Breast epithelium (tissue), 4 donors: Measurements from ENCODE around the gene HRH2. TPM values are rescaled to one million over a fixed set of nuclear protein-coding genes. Genes with fewer than 3 reads are reported as not detected.

Experiments
- DNase-seq, 2 donors: peaks; one replicate each; pipeline ENCODE4 v3.0.0-alpha.2; 2019; ENCODE audit warnings: low spot score in 2 of 2
- H3K27ac ChIP-seq, 2 donors: fragments of 200-600 bp; sonication (generic) in 1 of 2; one replicate each; pipeline ENCODE4 v1.5.1; 2016 to 2019; ENCODE audit warnings: mild to moderate bottlenecking in 1 of 2
- H3K27me3 ChIP-seq, 2 donors: fragments of 200-600 bp; sonication (generic) in 1 of 2; one replicate each; pipeline versions ENCODE4 v1.5.1 to v1.6.0; 2017 to 2019; ENCODE audit warnings: control low read depth in 1 of 2, mild to moderate bottlenecking in 1 of 2
- H3K36me3 ChIP-seq: fragments of 200-600 bp; one replicate; pipeline ENCODE4 v1.5.1; 2019
- H3K4me1 ChIP-seq, 2 donors: fragments of 200-600 bp; sonication (generic); one replicate each; pipeline ENCODE4 v1.5.1; 2016 to 2019; ENCODE audit warnings: control low read depth in 1 of 2
- H3K4me3 ChIP-seq, 3 donors: fragments of 200-600 bp; sonication (generic); 1 replicate in 2 of 3; 2 replicates in 1 of 3; pipeline ENCODE4 v1.5.1; 2016 to 2019; ENCODE audit warnings: mild to moderate bottlenecking in 3 of 3, moderate library complexity in 2 of 3
- H3K9me3 ChIP-seq, 2 donors: fragments of 200-600 bp; sonication (generic) in 1 of 2; one replicate each; pipeline ENCODE4 v1.5.1; 2016 to 2019; ENCODE audit warnings: control low read depth in 1 of 2
- CTCF ChIP-seq, 3 donors: fragments of 450-650 bp; IDR thresholded peaks; one replicate each; pipeline ENCODE4 v1.5.1; 2016 to 2017; ENCODE audit warnings: antibody characterized with exemption in 3 of 3, mild to moderate bottlenecking in 3 of 3, moderate library complexity in 3 of 3
- POLR2A ChIP-seq: fragments of 450-650 bp; IDR thresholded peaks from one replicate; pipeline ENCODE4 v1.6.1; 2016; ENCODE audit warnings: antibody characterized with exemption, mild to moderate bottlenecking, moderate library complexity
- POLR2AphosphoS5 ChIP-seq, 3 donors: sonication (generic); formaldehyde crosslinking; IDR thresholded peaks; one replicate each; pipeline ENCODE4 v1.6.1; 2017; ENCODE audit warnings: antibody characterized with exemption in 3 of 3
- intact Hi-C: fragments of 100-400 bp; cut with DNase I; formaldehyde crosslinking; loops from one replicate; pipeline ENCODE4 v1.15.1; 2023; ENCODE audit warnings: low total_unique reads
- total RNA-seq, 3 donors: library from RNA; depleted of rRNA; stranded (reverse); fragments of >200 nt; gene quantifications; one replicate each; pipeline ENCODE4 v1.1.0, GENCODE V29; 2016

Gene HRH2
- total RNA-seq, 3 donors from 2014 or later, result 0.73 to 5.0 (median 2.0) TPM

DNA sequence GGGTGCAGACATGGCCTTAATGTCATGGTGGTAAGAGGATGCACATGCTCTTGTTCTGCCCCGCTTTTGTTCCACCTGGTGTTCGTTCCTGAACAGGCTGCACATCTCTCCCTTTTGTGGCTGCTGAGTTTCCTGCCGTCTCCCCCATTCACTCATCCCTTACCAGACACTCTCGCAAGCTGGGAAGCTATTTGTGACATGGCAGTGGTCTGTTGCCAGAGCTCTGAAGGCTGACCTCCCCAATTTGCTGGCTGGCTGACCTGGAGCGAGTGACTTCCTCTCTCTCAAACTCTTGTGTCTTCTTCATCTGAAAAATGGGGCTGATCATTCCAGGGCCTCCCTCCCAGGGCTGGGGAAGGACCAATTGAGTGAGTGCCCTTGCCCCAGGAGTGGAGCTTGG is 35.9 kb downstream of the HRH2 start:
- Histone ChIP-seq H3K9me3 (no peaks in the 10 kb centered on the region), H3K4me3 (no peak overlapping the region), H3K4me1 (no peaks in the 10 kb centered on the region), H3K27me3 (peaks cover 0 to 8% of the 10 kb centered on the region in 2 donors), H3K36me3 (no peaks in the 10 kb centered on the region), H3K27ac (no peak overlapping the region)
- intact Hi-C loops, result no loop called here
- TF ChIP-seq POLR2AphosphoS5 (IDR thresholded peaks at IDR 0.05) (no peak), POLR2A (no peak)
- no peak for DNase-seq

DNA sequence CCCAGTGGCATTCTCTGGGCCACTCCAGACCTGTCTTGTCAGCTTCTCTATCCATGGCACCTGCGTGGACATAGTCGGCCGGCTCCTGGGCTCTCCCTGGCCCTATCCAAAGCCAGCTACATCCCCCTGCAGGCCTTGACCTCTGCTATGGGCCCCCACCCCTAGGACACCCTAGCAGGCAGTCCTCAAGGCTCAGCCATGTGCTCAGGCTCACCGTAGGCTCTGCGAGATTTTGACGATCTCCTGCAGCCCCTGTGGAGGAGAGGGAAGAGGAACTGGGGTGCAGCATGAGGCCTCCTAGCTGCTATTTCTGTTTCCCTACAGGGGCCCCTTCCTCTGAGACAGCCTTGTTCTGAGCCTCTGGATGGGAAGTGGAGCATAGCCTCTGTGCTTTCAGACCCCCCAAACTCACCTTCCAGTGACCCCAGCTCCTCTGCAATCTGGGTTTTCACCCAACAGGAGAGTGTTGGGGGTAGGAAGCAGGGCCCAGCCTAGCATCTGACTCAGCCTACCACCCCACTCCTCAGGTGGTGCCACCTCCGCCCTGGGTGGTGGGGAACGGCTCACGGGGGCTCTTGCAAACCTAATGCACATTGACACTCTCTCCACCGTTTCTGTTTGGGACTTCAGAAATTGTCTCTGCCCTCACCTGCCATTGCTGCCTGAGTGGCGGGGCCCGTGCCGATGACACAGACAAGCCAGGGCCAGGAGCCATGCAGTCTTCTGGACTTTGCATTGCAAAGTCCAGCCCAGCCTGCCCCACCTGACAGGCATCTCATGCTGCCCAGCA is 36.7 kb downstream of the HRH2 start:
- no peak for TF ChIP-seq POLR2A
- TF ChIP-seq CTCF (IDR thresholded peaks at IDR 0.05), result no peak
- TF ChIP-seq POLR2AphosphoS5 (IDR thresholded peaks at IDR 0.05), result no peak
- DNase-seq, result no peak

GRCh38 chr5:175695161-175696126 is 37.6 kb downstream of the HRH2 start:
- DNase-seq, result no peak
- Histone ChIP-seq H3K4me1 (no peaks in the 10 kb centered on the region), H3K36me3 (no peaks in the 10 kb centered on the region), H3K27ac (no peak overlapping the region), H3K4me3 (no peak overlapping the region), H3K27me3 (peaks cover 0 to 8% of the 10 kb centered on the region in 2 donors), H3K9me3 (no peaks in the 10 kb centered on the region)
- intact Hi-C loops, result no loop called here
- TF ChIP-seq CTCF (IDR thresholded peaks at IDR 0.05), result no peak
- no peak for TF ChIP-seq POLR2A
- no peak for TF ChIP-seq POLR2AphosphoS5 (IDR thresholded peaks at IDR 0.05)

More for the DNA sequence above, 36.7 kb downstream of the HRH2 start:
- H3K36me3 ChIP-seq, result no peaks in the 10 kb centered on the region
- H3K27me3 ChIP-seq, result peaks cover 0 to 8% of the 10 kb centered on the region in 2 donors
- intact Hi-C loops, result no loop called here
- H3K4me3 ChIP-seq, result no peak overlapping the region
- no peaks in the 10 kb centered on the region for H3K9me3 ChIP-seq
- H3K4me1 ChIP-seq, result no peaks in the 10 kb centered on the region
- H3K27ac ChIP-seq, result no peak overlapping the region

- Histone ChIP-seq H3K27ac (no peak overlapping the region), H3K4me1 (no peaks in the 10 kb centered on the region), H3K36me3 (no peaks in the 10 kb centered on the region), H3K4me3 (no peak overlapping the region), H3K9me3 (no peaks in the 10 kb centered on the region), H3K27me3 (peaks cover 0 to 6% of the 10 kb centered on the region in 2 donors)
- peak in 1 of 2 donors; percentile 36 for DNase-seq
- TF ChIP-seq CTCF (IDR thresholded peaks at IDR 0.05) (peak in 1 of 3 donors; percentile 16), POLR2A (no peak)
- intact Hi-C loops, result no loop called here
Observed at GRCh38 chr5:175696139-175696854, 38.4 kb downstream of the HRH2 start.

DNA sequence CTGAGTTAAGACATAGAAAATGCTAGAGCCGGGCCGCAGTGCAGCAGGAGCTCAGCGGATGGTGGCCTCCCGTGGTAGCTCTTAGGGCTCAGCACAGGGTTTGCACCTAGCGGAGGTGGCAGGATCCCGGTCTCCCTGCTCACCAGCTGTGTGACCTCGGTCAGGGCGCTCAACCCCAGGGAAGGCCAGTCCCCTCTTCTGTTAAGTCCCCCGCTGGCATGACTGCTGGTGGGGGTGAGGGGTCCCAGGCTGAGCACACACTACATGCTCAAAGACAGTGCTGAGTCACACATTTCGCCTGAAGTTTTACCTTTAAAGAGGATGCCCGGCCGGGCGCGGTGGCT is 39.0 kb downstream of the HRH2 start:
- no peak for DNase-seq
- Histone ChIP-seq H3K36me3 (no peaks in the 10 kb centered on the region), H3K4me1 (no peaks in the 10 kb centered on the region), H3K9me3 (no peaks in the 10 kb centered on the region), H3K27me3 (peaks cover 0 to 3% of the 10 kb centered on the region in 2 donors), H3K27ac (no peak overlapping the region), H3K4me3 (no peak overlapping the region)
- intact Hi-C loops, result no loop called here
- no peak for TF ChIP-seq POLR2A
- no peak for TF ChIP-seq CTCF (IDR thresholded peaks at IDR 0.05)
- no peak for TF ChIP-seq POLR2AphosphoS5 (IDR thresholded peaks at IDR 0.05)
